ENCODE data around the gene AAK1.

AAK1 gene

DNA sequence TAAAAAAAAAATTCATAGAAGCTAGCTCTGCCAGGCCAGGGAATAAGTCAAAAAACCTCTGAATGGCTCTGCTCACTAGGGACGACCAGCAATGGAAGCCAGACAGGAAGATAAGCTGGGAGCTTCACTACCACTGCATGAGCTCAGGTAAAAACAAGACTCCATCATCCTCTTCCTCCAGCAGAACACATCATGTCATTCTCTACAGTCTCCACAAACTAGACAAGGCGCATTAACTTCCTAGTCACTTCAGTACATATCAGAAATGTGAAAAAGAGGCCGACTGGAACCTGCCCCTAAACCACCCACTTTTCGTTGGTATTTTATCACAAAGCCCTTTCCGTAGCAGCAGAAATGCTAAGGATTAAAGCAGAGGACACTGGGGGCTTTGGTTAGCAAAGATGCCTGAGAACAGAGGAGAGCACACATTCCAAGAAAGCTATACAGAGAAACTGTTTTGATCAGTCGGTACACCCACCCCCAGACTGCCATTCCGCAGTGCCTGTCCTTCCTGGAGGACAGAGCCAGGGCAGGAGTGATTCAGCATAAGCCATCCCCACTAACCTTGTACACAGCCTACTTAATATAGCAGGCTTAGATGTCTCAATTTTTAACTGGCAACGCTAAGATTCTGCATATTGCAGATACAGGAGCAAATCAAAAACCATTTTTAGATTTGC is 53.4 kb downstream of the AAK1 start:
- DNase-seq (ENCODE audit: low read depth): no peak

DNA sequence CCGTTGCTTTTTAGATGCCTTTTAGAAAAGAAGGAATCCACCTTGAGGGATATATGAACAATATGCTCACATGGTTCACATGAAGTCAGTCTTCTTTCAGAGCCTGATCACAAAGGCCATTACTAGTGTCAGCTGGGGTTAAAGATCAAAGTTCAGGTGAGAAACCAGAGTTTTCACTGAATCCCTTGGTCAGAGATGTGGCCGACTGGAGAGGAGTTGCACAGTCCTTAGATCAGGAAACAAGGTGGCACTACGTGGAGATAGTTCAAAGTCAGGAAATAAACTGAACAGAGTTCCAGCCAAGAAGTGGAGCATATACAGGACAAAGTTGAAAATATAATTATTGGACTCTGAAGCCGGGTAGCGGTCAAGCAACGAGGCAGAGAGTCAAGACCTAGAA is 54.6 kb downstream of the AAK1 start:
- TF ChIP-seq, protein P1, sequence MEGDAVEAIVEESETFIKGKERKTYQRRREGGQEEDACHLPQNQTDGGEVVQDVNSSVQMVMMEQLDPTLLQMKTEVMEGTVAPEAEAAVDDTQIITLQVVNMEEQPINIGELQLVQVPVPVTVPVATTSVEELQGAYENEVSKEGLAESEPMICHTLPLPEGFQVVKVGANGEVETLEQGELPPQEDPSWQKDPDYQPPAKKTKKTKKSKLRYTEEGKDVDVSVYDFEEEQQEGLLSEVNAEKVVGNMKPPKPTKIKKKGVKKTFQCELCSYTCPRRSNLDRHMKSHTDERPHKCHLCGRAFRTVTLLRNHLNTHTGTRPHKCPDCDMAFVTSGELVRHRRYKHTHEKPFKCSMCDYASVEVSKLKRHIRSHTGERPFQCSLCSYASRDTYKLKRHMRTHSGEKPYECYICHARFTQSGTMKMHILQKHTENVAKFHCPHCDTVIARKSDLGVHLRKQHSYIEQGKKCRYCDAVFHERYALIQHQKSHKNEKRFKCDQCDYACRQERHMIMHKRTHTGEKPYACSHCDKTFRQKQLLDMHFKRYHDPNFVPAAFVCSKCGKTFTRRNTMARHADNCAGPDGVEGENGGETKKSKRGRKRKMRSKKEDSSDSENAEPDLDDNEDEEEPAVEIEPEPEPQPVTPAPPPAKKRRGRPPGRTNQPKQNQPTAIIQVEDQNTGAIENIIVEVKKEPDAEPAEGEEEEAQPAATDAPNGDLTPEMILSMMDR (conservative IDR thresholded peaks at IDR 0.05; ENCODE audit: low read length): no peak
- no peak overlapping the region for H3K4me3 ChIP-seq (ENCODE audit: low read length)
- no peak for DNase-seq (ENCODE audit: low read depth)

More for the DNA sequence above, 53.4 kb downstream of the AAK1 start:
- H3K4me3 ChIP-seq (ENCODE audit: low read length): no peak overlapping the region
- TF ChIP-seq, protein P1 (conservative IDR thresholded peaks at IDR 0.05; ENCODE audit: low read length): no peak

DNA sequence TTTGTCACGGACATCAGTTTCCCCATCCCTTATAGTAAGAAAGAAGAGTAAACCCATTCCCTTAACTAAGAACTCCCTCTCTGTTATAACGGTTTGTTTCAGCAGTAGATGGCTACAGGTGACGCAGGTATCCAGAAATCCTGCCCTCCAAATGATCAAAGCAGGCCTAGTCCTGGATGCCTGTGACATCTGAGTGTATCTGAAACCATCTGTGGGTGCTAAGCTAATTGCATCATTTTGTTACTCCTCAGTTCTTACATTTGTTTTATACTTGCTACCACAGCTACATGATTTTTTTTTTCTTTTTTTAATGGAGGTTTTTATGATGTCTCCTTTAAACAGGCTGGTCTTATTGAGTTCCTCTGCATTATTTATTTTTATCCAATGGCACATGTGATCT is 55.1 kb downstream of the AAK1 start:
- no peak for DNase-seq (ENCODE audit: low read depth)
- TF ChIP-seq, protein P1 (conservative IDR thresholded peaks at IDR 0.05; ENCODE audit: low read length): no peak

DNA sequence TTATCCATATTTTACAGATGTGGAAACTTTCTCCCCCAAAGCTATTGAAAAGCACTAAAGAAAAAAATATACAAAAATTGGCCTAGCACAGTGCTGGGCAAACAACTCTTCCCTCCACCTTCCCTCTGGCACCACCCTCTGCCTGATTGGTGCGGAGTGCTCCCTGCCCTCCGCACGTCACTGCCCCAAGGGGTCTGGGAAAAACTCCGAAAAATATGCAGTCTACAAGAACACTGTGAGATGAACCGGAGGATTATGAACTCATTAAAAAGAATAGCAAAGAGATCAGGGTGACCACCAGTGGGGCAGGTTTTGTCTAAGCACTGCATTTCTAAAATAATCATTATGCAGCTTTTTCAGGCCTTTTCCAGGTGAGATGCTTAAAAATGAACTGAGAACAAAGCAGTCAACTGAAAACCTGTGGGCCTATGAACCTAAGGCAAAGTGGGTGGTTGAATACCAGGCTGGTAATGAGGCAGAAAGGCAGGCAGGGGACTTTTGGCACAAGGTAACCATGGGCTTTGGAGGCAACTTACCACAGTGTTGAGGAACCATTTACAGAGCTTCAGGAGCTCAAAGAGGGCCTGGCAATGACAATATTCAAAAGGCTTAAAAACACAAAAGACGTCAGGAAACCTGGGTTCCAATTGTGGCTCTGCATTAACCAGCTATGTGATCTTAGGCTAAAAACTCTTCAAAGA is 57.5 kb downstream of the AAK1 start:
- no peak overlapping the region for H3K4me3 ChIP-seq (ENCODE audit: low read length)
- DNase-seq (ENCODE audit: low read depth): no peak
- TF ChIP-seq, protein P1 (conservative IDR thresholded peaks at IDR 0.05; ENCODE audit: low read length): no peak

More for the DNA sequence above, 55.1 kb downstream of the AAK1 start:
- no peak overlapping the region for H3K4me3 ChIP-seq (ENCODE audit: low read length)

DNA sequence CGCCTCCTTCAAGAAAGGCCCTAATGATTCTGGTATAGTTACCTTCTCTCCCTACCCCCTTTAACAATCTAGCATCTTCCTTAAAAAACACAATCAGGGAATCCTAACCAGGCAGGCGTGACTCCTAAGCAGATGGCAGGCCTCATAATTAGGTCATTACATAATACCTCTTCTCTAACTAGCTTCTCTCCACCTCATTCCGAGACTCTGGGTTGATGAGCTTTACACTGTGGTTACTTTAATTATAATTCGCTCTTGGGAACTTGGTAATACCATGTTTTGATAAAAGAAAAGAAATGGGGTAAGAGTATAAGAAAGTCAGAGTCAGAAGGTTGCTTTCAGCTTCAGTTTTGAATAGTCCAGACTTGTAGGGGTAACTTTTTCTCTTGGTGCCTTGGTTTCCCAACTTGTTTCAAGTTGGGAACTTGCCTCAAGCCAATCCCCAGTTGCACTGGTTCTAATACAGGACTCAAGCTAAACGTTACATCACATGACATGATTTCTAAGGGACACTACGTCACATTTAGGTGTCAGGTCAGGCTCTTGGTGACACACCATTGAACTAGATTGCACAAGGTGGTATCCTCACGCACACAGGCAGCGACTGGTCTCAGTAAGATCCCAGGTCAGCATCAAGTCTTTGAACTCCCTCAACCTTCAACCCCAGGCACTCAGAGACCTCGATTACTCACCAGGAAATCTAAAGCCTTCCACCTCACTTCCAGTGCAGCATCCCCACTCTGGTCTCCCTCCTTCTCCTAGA is 59.2 kb downstream of the AAK1 start:
- DNase-seq (ENCODE audit: low read depth): no peak
- TF ChIP-seq, protein P1 (conservative IDR thresholded peaks at IDR 0.05; ENCODE audit: low read length): no peak
- no peak overlapping the region for H3K4me3 ChIP-seq (ENCODE audit: low read length)

DNA sequence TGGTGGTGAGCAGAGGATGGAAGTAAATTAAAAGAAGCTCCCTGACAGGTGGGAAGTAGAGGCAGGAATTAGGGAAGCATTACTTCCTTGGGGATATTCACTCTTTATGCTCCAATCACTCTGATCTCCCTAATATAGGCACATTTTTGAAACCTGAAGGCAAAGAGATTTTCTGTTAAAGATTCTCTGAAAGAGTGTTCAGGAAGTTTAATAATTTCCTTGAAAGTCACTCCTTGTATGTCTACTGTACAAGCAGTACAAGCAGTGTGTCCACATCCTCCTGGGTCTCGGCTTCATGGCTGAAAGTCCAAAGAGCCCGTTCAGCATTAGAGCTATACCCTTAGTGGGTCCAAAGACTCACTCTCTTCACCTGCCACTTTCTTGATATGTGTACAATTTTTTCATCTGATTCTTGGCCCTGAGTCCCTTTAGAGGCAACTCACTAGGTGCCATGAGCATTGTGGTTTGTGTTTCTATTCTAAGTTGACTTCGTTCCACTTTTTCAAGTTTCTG is 60.2 kb downstream of the AAK1 start:
- TF ChIP-seq, protein P1 (conservative IDR thresholded peaks at IDR 0.05; ENCODE audit: low read length): no peak
- no peak overlapping the region for H3K4me3 ChIP-seq (ENCODE audit: low read length)
- DNase-seq (ENCODE audit: low read depth): no peak
